Measurements from ENCODE around the gene CLEC2D.

The CLEC2D gene

GRCh38 chr12:9740106-9740750 is 70.7 kb downstream of the CLEC2D start:
- Histone ChIP-seq H3K27me3 (ENCODE audit: insufficient read depth, insufficient read length) (no peaks in the 10 kb centered on the region), H3K4me3 (ENCODE audit: insufficient read length, low read depth) (no peak overlapping the region), H3K36me3 (ENCODE audit: insufficient read depth, insufficient read length, low read length) (no peaks in the 10 kb centered on the region), H3K4me1 (ENCODE audit: insufficient read depth, insufficient read length) (peaks cover 3% of the 10 kb centered on the region), H3K9me3 (ENCODE audit: insufficient read depth, low read length) (no peaks in the 10 kb centered on the region), H3K9ac (ENCODE audit: insufficient read length, low read depth) (no peak overlapping the region)
- TF ChIP-seq YY1 (IDR thresholded peaks at IDR 0.05; ENCODE audit: insufficient read depth, insufficient read length), result no peak
- TF ChIP-seq SUZ12 (IDR thresholded peaks at IDR 0.05; ENCODE audit: extremely low read depth, insufficient read depth, insufficient read length), result no peak
- no peak for TF ChIP-seq ZNF274 (IDR thresholded peaks at IDR 0.05; ENCODE audit: low read depth, low read length)
- no peak for DNase-seq (ENCODE audit: low read depth, low spot score)

GRCh38 chr12:9741726-9742125 is 72.2 kb downstream of the CLEC2D start:
- DNase-seq (ENCODE audit: low read depth, low spot score), result no peak

GRCh38 chr12:9742661-9743060 is 73.1 kb downstream of the CLEC2D start:
- no peak for TF ChIP-seq SUZ12 (IDR thresholded peaks at IDR 0.05; ENCODE audit: extremely low read depth, insufficient read depth, insufficient read length)
- no peak for TF ChIP-seq YY1 (IDR thresholded peaks at IDR 0.05; ENCODE audit: insufficient read depth, insufficient read length)
- TF ChIP-seq ZNF274 (IDR thresholded peaks at IDR 0.05; ENCODE audit: low read depth, low read length), result no peak
- Histone ChIP-seq H3K4me3 (ENCODE audit: insufficient read length, low read depth) (no peak overlapping the region), H3K27me3 (ENCODE audit: insufficient read depth, insufficient read length) (no peaks in the 10 kb centered on the region), H3K9ac (ENCODE audit: insufficient read length, low read depth) (no peak overlapping the region), H3K36me3 (ENCODE audit: insufficient read depth, insufficient read length, low read length) (no peaks in the 10 kb centered on the region), H3K4me1 (ENCODE audit: insufficient read depth, insufficient read length) (peaks cover 3% of the 10 kb centered on the region), H3K9me3 (ENCODE audit: insufficient read depth, low read length) (no peaks in the 10 kb centered on the region)
- DNase-seq (ENCODE audit: low read depth, low spot score), result no peak

More at GRCh38 chr12:9741726-9742125, 72.2 kb downstream of the CLEC2D start:
- Histone ChIP-seq H3K4me3 (ENCODE audit: insufficient read length, low read depth) (no peak overlapping the region), H3K9me3 (ENCODE audit: insufficient read depth, low read length) (no peaks in the 10 kb centered on the region), H3K36me3 (ENCODE audit: insufficient read depth, insufficient read length, low read length) (no peaks in the 10 kb centered on the region), H3K27me3 (ENCODE audit: insufficient read depth, insufficient read length) (no peaks in the 10 kb centered on the region), H3K9ac (ENCODE audit: insufficient read length, low read depth) (no peak overlapping the region), H3K4me1 (ENCODE audit: insufficient read depth, insufficient read length) (peaks cover 3% of the 10 kb centered on the region)
- TF ChIP-seq ZNF274 (IDR thresholded peaks at IDR 0.05; ENCODE audit: low read depth, low read length) (no peak), YY1 (IDR thresholded peaks at IDR 0.05; ENCODE audit: insufficient read depth, insufficient read length) (no peak), SUZ12 (IDR thresholded peaks at IDR 0.05; ENCODE audit: extremely low read depth, insufficient read depth, insufficient read length) (no peak)

GRCh38 chr12:9745199-9745598 is 75.7 kb downstream of the CLEC2D start:
- Histone ChIP-seq H3K4me1 (ENCODE audit: insufficient read depth, insufficient read length) (peaks cover 3% of the 10 kb centered on the region), H3K36me3 (ENCODE audit: insufficient read depth, insufficient read length, low read length) (no peaks in the 10 kb centered on the region), H3K9ac (ENCODE audit: insufficient read length, low read depth) (no peak overlapping the region), H3K9me3 (ENCODE audit: insufficient read depth, low read length) (no peaks in the 10 kb centered on the region), H3K4me3 (ENCODE audit: insufficient read length, low read depth) (no peak overlapping the region), H3K27me3 (ENCODE audit: insufficient read depth, insufficient read length) (no peaks in the 10 kb centered on the region)
- no peak for TF ChIP-seq ZNF274 (IDR thresholded peaks at IDR 0.05; ENCODE audit: low read depth, low read length)
- DNase-seq (ENCODE audit: low read depth, low spot score), result peak; percentile 40

Data from NT2/D1 (cell line).